Epithelial cell of esophagus (primary cell): Measurements from ENCODE around the gene SLC5A5.
A peak's percentile ranks its signal among the peaks of the same experiment; 100 is the strongest.
"Not testable (repeated sequence)": the region's sequence is repeated elsewhere in the genome, so short reads cannot be mapped to it uniquely, and the experiment has no call there.

ENCODE experiments used
- DNase-seq: peaks from one replicate; pipeline ENCODE4 v3.0.0; 2010; ENCODE audit warnings: low read depth
- H3K4me3 ChIP-seq: 2 replicates; pipeline ENCODE4 v1.5.1; 2011; ENCODE audit warnings: mild to moderate bottlenecking, low read length, control low read depth
- CTCF ChIP-seq: IDR thresholded peaks from 2 replicates; pipeline ENCODE4 v1.5.1; 2011; ENCODE audit warnings: low read depth, mild to moderate bottlenecking, low read length, control low read depth, inconsistent platforms; ENCODE audit not compliant: insufficient read depth; ENCODE audit errors: missing control alignments

The SLC5A5 gene

GRCh38 chr19:17908244-17908643 lies 36.5 kb downstream of the SLC5A5 start:
- no peak for TF ChIP-seq CTCF

DNA sequence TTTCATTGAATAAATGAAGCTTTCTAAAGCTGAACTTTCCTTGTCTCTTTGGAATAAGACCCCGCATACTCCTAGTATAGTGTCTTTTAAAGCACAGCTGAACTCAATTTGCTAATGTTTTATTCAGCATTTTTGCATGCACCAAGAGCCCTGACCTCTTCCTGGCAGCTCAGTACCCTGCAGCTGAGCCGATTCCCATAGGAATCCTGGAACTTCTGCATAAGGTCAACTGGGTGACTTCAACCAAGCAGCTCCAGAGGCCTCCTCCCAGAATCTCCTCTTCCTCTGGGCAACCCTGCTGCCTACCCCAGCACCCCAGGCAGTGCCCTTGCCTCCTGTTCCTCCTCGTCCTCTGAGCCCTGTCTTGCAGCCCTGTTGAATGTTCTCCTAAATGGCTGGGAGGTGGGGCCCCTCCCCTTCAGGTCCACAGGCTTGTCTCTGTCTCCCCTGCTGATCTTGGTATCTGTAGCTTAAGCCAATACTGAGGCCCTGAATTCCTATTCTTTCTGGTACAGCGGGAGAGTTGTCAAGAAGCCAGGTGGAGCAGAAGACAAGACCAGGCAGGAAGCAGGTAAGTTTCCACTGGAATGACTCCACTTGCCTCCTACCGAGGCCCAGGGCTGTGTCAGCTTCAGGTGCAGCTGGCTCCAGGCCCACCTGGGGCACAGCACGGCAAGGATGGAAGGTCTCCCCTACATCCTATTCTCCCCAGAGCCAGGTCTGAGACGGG lies 37.4 kb downstream of the SLC5A5 start:
- peak; percentile 62 for DNase-seq
- no peak for TF ChIP-seq CTCF
- no peak overlapping the region for H3K4me3 ChIP-seq

More at GRCh38 chr19:17908244-17908643, 36.5 kb downstream of the SLC5A5 start:
- H3K4me3 ChIP-seq, result no peak overlapping the region
- DNase-seq, result no peak

GRCh38 chr19:17910791-17911360 lies 39.1 kb downstream of the SLC5A5 start:
- no peak overlapping the region for H3K4me3 ChIP-seq
- no peak for TF ChIP-seq CTCF
- no peak for DNase-seq

DNA sequence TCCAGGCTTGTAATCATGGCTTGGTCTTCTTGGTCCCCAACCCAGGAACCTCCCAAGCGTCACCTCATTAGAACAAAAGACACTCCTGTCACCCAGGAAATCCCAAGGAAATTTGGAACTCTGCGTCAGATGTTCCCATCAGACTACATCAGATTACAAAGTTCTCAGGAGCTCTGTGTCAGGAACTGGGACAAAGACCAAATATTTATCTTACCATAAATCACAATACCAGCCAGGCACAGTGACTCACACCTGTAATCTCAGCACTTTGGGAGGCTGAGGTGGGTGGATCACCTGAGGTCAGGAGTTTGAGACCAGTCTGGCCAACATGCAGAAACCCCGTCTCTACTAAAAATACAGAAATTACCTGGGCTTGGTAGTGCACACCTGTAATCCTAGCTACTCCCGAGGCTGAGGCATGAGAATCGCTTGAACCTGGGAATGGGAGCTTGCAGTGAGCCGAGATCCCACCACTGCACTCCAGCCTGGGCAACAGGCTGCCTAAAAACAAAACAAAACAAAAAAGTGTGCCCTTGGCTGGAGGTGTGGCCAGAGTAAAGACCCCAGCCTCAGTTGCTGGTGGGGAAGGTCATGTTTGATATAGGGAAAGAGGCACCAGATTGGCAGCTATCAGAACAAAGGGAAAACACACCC lies 44.3 kb downstream of the SLC5A5 start:
- no peak overlapping the region for H3K4me3 ChIP-seq
- no peak for TF ChIP-seq CTCF
- peak; percentile 53 for DNase-seq

DNA sequence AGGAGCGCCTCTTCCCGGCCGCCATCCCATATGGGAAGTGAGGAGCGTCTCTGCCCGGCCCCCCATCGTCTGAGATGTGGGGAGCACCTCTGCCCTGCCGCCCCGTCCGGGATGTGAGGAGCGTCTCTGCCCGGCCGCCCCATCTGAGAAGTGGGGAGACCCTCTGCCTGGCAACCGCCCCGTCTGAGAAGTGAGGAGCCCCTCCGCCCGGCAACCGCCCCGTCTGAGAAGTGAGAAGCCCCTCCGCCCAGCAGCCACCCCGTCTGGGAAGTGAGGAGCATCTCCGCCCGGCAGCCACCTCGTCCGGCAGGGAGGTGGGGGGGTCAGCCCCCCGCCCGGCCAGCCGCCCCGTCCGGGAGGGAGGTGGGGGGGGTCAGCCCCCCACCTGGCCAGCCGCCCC lies 46.4 kb downstream of the SLC5A5 start:
- H3K4me3 ChIP-seq, DNase-seq: not testable (repeated sequence)

- H3K4me3 ChIP-seq, DNase-seq: not testable (repeated sequence)
These were observed 47.4 kb downstream of the SLC5A5 start for GRCh38 chr19:17919122-17919521.

DNA sequence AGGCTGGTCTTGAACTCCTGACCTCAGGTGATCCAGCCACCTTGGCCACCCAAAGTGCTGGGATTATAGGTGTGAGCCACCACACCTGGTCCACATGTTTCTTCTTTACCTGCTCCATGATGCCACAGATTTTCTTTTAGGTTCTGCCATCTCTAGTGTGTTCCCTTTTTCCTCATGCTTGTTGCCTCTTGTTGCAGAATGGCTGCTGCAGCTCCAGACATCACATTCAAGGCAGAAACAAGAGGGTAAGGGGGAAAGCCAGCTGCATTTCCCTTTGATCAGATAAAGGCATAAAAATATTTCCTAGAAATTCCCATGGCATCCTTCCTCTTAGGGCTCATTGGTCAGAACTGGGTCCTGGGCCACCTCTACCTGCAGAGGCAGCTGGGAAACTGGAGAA lies 48.8 kb downstream of the SLC5A5 start:
- DNase-seq, result no peak
- no peak for TF ChIP-seq CTCF
- no peak overlapping the region for H3K4me3 ChIP-seq

DNA sequence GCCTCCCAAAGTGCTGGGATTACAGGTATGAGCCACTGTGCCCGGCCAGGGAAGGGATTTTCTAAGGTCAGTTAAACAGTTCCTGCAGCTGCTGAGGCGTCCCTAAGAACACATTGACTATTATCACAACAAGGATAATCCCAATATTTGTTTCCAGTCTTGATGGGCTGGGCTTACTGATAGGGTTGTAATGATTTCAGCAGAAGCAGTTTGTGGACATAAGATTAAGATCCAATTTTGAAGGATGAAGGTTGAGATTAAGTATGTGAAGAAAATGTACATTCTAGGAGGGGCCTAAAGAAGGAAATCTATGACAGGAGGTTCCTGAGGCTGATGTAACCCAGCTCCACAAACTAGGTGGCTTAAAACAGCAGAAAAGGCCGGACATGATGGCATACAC lies 50.4 kb downstream of the SLC5A5 start:
- no peak for DNase-seq
- no peak for TF ChIP-seq CTCF
- no peak overlapping the region for H3K4me3 ChIP-seq
